HG03139 (cell line): ENCODE measurements around the gene LRTM2.

Experiments used
- ATAC-seq: cut with Tn5 transposase; IDR thresholded peaks from one replicate; pipeline ENCODE4 v1.9.1; 2021; ENCODE audit not compliant: unreplicated experiment

LRTM2 gene

GRCh38 chr12:1829306-1829900 is 9.0 kb downstream of the LRTM2 start:
- ATAC-seq: no peak

GRCh38 chr12:1830401-1830845 is 10.1 kb downstream of the LRTM2 start:
- ATAC-seq: no peak

GRCh38 chr12:1830981-1831963 is 10.9 kb downstream of the LRTM2 start:
- ATAC-seq: no peak

GRCh38 chr12:1832801-1833595 is 12.6 kb downstream of the LRTM2 start:
- no peak for ATAC-seq

- ATAC-seq: no peak
These were observed 13.2 kb downstream of the LRTM2 start for GRCh38 chr12:1833596-1834028.

DNA sequence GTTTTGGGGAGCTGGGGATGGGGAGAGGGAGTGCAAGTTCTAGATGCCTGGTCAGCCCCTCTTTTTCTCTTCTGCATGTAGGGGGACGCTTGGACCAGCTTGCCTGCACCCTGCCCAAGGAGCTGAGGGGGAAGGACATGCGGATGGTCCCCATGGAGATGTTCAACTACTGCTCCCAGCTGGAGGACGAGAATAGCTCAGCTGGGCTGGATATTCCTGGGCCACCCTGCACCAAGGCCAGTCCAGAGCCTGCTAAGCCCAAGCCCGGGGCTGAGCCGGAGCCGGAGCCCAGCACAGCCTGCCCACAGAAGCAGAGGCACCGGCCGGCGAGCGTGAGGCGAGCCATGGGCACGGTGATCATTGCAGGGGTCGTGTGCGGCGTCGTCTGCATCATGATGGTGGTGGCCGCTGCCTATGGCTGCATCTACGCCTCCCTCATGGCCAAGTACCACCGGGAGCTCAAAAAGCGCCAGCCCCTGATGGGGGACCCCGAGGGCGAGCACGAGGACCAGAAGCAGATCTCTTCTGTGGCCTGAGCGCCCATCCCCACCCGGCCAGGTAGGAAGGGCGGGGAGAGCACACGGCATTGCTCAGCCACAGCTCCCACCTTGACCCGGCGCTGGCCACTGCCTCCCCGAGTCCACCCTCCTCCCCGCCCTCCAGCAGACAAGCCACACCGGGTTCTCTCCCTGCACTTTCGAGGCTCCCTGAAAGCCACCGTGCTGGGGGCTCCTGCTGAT is 14.0 kb downstream of the LRTM2 start:
- ATAC-seq: no peak

DNA sequence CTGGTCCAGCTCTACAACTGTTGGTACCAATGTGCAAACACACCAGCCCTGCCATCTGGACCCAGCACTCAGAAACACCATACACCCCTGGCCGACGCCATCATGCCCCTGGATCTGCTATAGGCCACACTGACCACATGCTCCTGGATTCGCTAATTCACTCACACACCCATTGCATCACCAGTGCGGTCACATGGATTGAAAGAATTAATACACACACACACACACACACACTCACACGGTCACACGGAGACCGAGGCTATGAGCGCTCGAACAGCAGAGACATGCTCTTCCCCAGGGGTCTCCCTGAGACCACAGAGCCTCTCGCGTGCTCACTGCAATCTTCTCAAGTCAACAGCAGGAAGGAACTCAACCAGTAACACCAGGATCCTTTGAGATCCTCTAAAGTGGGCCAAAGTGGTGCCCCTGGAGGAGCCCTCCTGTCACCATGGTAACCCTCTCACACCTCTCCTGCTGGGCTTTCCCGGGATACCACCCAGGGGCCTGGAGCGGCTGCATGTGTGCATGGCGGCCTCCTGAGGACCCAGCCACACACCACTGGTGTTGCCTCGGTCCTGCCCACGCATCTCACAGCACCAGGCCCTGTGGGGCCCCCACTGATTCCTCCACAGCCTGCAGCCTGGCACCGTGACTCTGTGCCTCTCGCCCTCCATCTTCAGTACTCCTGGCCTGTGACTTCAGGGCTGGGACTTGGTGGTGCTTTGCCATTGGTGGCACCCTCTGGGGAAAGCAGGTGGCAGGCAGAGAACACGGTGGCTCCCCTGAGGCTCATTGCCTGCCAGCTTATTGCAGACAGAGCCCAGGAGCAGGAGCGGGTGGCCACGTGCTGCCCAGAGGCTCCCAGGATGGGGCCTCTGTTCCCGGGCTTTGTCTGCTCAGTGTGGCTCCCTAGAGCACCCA is 15.1 kb downstream of the LRTM2 start:
- no peak for ATAC-seq

DNA sequence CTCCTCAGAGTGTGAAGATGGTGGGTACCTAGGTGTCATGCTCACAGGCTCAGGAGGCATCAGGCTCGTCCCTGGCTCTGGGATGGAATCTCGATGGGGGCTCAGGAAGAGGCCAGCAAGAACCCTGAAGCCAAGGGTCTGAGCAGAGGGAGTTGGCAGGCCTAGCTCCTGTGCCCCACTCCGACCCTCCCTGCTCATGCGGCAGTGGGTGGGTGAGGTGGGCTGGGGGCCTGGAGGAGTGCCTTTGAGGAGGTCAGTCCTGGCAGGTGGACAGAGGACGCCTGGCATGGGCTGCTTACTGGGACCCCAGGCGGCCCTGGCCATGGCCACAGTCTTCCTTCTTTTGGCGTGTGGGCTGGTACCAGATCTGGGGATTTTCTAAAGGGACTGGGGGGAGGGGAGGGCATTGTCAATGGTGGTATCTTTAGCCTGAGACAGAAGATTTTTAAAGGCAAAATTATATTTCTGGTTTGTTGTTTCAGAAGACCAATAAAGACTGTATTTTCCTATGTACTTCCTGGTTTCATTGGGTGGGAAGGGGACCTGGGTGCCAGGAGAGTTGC is 16.0 kb downstream of the LRTM2 start:
- no peak for ATAC-seq

DNA sequence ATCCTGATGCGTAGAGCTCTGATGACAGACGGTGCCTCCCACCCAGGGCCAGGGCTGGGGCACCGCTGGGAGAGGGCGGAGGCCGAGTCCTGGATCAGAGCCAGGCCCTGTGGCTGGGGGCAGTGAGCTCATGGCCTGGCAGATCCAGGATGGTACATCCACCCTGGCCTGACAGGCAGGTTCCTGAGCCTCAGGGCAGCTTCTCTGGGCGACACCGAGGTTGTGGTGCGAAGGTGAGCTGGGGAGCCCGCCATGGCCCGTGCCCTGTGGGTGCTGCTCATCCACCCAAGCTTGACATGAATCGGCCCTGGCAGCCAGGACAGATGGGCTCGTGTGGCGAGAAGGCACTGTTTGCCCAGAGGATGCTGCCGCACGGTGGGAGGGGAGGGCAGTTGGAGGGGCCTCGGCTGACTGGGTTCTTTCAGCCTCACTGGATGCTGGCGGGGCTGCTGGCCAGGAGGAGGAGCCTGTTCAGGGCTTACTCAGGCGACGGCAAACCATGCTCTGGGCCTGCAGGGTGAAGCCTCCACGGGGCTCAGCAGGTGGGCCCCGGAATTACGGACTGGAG is 16.6 kb downstream of the LRTM2 start:
- ATAC-seq: no peak

- ATAC-seq: no peak
These were observed 17.3 kb downstream of the LRTM2 start for GRCh38 chr12:1837541-1838204.

GRCh38 chr12:1838205-1838993 is 18.0 kb downstream of the LRTM2 start:
- ATAC-seq: no peak

DNA sequence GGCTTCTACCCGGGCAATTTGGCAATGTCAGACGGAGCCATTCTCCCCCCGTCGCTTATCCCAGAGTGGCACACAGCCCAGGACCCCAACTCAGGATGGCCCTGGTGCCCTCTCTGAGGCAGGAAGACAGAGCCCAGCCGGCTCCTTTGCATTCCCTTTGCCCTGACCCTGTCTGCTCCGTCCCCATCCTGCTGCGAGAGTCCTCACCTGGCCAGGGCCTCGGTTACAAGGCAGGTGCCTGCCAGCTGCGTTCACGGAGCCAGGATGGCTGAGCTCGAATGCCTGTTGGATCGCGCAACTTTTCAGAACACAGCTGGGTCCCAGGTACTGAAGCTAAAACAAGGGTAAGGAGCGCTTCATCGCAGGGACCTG is 18.6 kb downstream of the LRTM2 start:
- no peak for ATAC-seq

DNA sequence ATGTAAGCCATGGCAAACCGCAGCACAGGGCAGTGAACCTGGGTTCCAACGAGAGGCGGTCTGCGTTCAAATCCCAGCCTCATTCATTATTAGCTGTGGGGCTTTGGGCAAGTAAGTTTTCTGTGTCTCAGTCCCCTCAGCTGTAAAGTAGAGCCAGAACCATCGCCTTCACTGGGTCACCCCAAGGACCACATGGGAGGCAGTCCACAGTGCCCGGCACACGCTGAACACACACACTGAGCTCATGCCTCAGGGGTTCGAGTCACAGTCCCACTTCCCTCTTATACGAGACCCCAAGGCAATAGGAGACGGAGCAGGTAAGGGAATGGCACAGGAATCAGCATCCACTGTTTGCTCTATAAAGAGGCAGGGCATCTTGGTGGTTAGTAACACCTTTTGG is 19.1 kb downstream of the LRTM2 start:
- no peak for ATAC-seq

DNA sequence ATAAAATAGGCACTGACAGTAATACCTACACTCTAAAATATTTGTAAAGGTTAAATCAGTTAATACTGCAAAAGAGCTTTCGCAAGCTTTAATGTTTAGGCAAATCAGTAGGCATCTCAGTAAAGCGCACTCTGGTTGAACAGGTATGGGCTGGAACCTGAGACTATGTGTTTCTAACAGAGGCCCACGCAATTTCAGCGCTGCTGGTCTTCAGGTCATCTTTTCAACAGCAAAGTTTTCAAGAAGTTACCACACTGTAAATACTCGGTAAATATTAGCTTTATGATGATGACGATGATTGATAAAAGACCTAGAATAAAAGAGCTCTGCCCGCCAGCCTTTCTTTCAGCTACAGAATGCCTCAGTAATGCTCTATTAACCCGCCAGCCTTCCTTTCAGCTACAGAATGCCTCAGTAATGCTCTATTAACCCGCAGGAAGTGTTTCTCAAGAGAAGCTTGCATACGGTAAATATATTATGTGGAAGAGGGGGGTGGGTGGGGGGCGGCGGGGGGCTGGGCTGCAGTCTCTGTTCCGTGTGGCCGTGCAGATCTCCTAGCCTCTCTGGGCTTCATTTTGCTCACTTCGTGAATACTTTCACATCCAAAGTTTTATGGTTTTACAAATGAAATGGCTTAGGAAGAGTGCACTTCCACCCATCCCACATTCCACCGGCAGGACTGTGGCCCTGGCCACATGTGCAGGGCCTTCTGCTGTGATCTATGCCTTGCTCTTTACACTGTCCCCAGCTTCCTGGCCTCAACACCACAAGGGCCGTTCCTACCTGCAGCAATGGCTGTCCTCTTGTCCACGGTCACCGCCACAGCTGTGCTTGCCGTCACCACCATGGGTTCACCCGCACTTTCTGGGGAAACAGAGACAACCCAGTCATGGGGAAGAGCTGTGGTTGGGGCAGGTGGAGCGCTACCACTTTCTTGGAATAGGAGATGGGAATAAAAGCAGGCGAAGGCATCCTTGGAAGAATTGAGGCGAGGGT is 19.9 kb downstream of the LRTM2 start:
- no peak for ATAC-seq

GRCh38 chr12:1840981-1841425 is 20.6 kb downstream of the LRTM2 start:
- ATAC-seq: no peak

DNA sequence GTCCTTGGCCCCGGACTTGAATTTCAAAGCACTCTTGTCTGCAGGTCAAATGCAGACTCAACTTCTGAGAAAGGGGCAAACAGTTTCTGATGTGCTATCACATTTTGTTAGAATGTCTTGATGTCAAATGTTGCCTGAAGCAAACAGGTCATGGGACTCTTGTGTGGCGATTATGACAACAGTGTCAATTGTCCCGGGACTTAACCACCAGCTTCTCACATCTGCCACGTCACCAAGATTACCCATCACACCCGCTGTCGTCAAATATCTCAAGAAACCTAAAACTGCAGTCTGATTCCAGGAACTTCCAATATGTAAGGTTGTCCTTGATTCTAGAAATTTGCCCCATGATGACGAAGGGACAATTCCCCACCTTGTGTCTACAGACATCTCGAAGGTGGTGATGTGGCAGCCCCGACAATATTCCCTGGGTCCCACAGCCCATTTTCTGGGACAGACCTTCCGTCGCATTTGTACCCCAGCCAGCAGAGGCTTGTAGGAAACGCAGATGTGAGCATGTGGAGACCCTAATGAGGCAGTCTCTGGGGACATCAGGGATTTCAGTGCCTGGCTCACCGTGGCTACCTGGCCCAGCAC is 21.3 kb downstream of the LRTM2 start:
- ATAC-seq: no peak
